Activated CD4-positive, alpha-beta T cell treated with anti-CD3 and anti-CD28 coated beads, Interleukin-2, amount 50 U/mL, for 48 hours (primary cell): Measurements from ENCODE around the gene TRMT11.
"Not testable (repeated sequence)": the region's sequence is repeated elsewhere in the genome, so short reads cannot be mapped to it uniquely, and the experiment has no call there.

ENCODE experiments used
- DNase-seq, 2 experiments: peaks; one replicate each; pipeline ENCODE4 v3.0.0-alpha.2; 2020

Gene TRMT11

DNA sequence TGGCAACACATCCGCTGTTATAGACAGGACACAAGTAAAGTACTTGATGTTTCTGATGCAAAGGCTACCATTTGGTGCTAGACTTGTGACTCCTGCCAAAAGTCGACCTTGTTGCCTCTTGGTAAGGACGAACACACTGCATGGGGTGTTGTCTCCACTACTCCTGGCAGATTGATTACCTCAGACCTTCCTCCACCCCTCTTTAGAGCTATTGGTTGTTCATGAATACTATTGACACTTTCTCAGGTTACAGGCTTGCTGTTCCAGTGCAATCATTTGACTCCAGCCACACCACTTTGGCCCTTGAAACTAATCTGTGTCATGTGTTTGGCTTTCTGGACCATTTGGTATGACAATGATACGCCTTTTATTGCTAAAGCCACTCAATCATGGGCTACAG, 62.3 kb downstream of the TRMT11 start:
- no peak for DNase-seq

DNA sequence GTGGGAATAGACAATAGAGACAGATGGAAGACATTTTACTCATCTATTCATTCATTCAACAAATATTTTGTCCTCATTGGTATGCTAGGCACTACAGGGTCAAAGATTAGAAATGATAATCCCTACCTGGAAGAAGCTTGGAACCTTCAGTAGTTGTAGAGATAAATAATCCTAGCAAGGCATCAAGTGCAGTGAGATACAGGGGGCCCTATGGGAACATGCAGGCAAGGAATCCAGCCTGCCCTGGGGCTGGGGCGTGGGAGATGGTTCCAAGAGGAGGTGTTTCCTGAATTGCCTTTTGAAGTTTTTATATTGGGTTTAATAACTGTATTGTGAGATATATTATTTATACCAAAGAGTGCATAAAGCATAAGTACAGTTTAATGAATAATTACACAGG, 64.5 kb downstream of the TRMT11 start:
- DNase-seq = no peak

DNA sequence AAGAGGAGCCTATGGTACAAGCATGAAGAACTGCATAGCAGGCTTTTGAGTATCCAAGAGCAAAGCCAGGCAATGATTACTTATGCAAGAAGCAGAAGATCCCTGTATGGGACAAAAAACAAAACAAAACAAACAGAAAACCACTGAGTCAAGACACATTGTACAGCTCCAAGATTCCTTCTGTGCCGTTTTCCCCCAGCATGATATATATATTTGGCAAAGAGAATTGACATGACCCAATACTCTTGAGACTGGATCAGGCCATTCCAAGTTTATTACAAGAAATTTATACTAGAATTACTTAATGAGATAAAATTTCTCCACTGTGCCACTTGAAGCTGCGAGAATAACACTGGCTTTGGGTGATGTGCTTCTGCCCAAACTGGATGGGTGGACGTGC, 65.5 kb downstream of the TRMT11 start:
- DNase-seq = no peak

DNA sequence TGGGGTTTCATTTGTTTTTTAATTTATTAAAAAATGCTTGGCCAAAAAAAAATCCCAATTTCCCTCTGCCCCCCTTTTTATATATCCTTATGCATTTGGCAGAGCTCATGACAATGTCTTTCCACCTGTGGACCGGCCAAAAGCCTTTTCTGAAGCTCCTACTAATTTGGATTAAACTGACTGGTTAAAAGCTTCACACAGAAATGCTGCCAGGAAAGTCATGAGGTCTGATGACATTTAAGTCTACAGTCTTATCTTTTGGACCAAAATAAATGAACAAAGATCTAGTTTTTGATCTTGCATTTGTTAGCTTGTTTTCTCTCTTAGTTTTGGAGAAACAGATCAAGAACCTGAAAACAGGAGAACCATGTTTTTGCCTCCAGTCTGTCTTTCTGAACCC, 66.1 kb downstream of the TRMT11 start:
- DNase-seq = no peak

DNA sequence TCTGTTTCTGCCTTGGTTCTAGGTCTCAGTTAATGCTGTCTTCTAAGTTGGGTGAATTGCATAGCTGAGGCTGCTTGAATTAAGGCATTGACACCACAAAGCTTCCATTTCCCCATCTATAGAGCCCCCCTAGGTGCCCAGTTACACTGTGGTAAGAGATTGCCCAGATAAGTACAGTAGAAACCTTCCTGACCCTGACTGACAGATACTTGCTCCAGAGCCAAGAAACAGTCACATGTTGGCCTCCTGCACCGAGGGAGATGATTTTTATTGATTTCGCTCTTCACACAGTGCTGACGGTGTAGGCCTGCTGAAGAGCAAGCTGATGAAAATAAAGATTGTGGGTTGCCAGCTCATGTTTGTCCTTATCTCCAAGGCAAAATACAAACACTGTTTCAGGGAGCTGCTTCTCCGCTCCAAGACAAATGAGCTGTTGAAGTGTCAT, 67.9 kb downstream of the TRMT11 start:
- DNase-seq = no peak

DNA sequence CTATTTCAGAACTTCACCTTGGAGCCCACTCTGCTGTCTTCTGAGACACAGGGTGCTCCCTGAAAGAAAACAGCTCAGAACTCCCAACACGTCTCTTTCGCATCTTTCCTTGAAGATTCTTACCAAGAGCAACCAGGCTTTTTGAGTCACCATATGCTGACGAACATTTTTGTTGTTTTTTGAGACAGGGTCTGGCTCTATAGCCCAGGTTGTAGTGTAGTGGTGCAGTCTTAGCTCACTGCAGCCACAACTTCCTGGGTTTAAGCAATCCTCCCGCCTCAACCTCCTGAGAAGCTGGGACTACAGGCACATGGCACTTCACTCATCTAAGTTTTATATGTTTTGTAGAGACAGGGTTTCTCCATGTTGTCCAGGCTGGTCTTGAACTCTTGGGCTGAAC, 68.5 kb downstream of the TRMT11 start:
- no peak for DNase-seq

DNA sequence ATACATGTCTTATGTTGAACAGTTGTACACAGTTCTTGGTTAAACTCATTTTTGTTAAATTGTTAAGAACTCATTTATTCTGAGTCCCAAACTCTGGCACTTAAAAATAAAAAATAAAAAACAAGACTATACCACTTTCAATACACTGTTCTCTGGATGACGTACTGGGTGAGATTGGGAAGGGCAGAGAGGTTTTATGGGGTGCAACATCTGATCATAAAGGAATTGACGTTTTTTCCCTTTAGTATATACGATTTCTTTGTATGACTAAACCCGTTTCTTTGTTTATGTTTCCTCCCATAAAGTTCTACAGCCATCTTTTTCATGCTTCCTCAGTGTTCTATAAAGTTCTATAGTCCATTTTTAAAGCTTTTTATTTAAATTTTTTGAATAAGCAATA, 69.1 kb downstream of the TRMT11 start:
- no peak for DNase-seq

DNA sequence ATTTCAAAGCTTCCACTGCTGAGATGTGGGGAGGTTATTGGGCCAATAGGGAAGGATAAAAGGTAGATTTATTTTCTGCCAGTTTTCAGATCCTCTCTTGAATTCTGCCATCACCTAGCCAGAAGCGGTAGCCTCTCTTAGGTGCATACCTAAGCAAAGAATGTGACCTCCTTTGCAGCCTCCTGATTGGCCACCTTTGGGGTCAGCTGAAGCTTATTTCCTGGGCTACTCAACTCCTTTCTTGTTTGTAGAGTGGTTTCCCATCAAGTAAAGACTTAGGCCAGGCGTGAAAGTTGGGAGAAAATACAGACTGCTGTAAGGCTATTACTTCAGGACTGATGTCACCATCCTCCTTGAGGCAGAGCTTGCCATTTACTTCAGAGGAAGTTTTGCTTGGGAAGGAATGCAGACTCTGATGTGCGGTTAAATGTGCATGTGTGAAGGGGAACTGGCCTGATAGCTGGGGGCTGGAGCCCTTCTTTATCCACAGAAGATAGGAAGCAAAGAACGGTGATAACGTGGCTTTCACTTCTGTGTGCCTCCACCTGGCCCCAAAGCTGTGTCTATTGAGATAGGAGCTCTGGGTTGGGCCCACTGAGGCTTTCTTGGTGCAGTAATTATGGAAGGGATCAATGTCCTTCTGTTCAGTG, 70.1 kb downstream of the TRMT11 start:
- no peak for DNase-seq

DNA sequence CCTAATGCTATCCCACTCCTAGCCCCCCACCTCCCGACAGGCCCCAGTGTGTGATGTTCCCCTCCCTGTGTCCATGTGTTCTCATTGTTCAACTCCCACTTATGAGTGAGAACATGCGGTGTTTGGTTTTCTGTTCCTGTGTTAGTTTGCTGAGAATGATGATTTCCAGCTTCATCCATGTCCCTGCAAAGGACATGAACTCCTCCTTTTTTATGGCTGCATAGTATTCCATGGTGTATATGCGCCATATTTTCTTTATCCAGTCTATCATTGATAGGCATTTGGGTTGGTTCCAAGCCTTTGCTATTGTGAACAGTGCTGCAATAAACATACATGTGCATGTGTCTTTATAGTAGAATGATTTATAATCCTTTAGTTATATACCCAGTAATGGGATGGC, 71.7 kb downstream of the TRMT11 start:
- DNase-seq = not testable (repeated sequence)

DNA sequence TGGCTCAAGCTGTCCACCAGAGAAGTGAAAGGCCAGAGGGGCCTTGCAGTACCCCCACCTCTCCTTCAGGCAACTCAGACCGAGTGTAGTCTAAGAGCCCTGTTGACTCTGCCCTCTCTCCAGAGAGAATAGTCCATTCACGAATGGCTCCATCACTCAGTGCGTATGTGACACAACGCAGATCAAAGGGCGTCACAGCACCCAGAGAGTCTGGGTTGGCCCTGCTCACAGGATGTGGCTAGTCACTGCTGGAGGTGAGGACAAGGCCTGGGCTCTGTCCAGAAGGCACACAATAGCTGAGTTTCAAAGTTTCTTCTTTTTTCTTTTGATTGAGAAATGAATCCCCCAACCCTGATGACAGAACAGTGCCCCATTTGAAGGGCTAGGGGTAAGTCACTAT, 74.1 kb downstream of the TRMT11 start:
- no peak for DNase-seq

DNA sequence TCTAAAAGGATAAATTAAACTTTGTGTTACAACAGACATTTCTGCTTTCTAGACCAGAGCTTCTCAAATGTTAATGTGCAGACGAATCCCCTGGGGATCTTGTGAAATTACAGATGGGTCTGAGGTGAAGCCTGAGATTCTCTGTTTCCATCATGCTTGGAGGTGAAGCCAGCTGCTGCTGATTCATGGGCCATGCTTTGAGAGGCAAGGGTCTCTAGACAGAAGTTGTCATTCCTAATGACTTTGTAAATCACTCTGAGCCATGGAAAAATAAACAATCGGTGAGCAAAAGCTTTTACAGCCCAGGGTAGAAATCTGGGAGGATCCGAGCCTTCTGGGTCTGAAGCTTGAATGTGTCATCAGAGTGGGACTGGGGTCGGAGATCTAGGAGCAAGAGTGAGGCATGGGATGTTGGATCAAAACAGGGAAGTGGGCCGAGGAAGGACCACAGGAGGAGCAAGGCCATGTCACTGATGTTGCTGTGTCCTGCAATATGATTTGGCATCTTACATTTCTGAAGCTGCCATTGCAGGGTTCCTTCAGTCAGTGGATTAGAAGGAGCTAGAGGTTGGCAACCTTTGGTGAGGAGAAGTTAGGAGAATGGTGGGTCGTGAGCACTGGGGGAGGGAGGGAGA, 77.3 kb downstream of the TRMT11 start:
- no peak for DNase-seq

DNA sequence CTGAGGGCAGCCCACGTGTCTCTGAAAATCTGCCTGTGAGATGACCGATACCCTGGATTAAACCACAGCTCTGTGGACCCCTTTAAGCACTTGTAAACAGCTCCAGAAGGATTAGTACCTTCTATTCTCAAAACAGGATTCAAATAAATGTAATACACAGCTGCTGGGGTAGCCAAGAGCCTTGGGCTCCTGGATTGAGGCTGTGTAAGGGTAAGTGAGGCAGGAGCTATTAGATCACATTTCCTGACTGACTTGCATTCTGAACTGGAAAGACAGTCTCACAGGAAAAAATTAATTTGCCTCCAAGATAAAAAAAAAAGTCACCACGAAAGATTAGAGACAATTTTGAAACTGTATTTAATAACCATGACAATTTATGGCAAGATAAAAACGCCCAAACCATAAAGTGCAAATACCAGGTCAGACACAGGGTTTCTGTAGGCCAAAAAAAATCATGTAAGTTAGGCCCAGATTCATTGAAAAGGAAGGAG, 78.0 kb downstream of the TRMT11 start:
- no peak for DNase-seq

DNA sequence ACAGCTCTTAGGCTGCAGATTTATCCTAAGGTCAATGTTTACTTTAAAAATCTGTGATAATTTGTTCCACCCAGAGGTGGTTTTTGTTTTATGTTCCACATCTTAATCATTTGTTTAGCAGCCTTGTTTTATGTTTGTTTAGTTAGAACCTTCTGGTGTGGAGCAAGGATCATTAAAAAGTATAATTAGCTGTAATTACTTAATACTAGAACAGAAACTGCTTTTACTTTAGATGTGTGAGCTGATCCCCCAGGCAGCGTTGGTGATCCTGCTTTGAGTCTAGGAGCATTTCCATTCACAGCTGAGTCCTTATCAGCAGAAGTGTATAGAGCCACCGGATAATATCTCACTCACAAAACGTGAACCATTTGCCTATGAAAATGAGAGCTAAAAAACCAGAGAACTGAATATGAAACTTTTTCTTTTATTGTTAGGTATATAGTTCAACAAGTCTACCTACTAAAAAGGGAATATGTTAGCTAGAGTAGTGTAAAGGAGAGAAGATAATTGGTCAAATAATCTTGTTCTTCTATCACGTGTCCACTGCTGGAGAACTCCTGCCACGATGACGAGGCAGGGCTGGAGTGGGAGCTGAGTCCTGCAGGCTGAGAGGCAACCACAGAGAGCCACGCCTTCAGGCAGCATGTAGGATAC, 78.5 kb downstream of the TRMT11 start:
- DNase-seq = no peak

DNA sequence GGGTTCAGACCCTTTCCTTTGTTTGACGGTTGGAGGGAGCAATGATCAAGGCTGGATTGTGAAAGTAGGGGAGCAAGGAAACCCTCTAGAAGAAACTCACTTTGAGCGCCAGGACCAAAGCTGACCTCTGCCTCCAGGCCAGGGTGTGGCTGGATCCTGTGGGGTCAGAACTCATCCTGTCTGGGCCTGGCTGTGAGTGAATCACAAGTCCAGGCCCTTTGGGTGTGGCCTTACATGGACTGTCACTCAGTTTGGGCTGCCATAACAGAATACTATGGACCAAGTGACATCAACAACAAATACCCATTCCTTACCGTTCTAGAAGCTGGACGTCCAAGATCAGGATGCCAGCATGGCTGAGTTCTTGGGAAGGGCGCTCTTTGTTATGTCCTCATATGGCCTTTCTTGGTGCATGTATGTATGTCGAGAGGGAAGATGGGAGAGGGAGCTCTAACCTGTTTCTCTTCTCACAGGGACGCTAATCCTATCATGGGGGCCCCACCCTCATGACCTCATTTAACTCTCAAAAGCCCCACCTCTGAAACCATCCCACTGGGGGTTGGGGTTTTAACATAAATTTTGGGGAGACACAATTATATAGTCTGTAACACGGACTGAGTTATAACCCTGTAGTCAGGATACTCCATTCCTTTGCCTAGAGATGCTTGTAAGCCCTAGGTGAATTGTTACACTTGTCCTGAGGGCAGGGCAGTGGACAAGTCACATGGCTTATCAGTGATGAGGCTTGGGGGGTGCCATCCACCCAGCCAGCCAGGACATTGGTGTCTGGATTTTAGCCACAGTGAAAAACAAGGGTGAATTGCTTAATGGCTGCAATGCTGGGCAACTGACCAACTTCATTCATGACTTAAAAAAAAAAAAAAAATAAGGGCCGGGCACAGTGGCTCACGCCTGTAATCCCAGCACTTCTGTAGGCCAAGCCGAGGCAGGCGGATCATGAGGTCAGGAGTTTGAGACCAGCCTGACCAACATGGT, 80.0 kb downstream of the TRMT11 start:
- DNase-seq = no peak

DNA sequence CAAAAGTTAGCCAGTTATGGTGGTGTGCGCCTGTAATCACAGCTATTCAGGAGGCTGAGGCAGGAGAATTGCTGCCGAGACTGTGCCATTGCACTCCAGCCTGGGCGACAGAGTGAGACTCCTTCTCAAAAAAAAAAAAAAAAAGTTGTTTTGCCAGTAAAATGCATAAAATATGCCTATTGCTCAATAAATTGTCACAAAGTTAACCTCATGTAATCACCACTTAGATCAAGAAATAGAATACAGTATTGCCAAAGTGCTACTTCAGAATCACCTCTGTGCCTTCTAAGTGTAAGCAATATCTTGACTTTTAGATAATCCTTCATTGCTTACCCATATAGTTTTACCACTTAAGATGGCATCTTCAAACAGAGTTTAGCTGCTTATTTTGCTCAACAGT, 80.7 kb downstream of the TRMT11 start:
- DNase-seq = no peak

DNA sequence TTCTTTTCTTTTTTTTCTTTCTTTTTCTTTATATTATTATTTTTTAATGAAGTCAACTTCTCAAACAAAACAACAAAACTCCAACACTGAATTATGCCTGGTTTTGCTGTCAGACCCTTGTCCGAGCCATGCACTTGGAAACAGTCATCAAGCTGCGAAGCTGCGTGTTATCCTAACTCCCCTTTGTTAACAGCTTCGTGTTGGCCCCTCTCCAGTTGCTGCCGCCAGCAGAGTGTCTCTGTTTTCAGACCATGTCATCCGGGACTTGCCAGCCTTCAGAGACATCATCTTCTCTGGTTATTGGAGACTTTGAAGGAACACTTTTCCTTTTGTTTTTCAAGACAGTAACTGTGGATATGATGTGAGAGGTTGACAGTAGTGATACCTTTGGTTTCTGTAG, 83.1 kb downstream of the TRMT11 start:
- DNase-seq = no peak

DNA sequence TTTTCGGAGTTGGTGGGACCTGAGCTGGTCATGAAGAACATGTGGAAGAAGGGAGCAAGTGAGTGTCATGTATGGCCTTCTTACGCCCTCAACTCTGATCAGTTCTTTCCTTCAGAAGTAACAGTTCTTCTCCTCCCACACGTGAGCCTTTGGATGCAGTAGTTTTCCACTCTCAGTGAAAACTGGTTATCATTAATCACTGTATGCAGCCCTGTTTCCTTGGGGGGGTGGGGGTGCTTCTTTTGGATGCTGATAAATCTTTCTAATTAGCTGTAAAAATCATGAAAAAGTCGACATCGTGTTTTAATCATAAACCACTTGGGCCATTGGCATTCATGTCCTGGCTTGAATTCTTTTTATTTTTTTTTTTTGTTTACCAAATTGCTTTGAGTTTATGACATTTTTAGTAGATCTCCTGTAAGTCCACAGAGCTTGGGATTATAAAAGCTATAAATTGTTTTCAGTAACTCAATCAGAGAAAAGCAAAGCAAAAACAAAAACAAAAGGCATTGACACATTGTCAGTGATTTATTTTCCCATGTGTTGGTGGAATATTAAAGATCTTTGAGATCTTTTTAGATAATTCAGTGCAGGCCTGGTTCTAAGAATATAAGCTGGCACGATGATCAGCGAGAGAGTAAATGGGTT, 84.8 kb downstream of the TRMT11 start:
- no peak for DNase-seq

DNA sequence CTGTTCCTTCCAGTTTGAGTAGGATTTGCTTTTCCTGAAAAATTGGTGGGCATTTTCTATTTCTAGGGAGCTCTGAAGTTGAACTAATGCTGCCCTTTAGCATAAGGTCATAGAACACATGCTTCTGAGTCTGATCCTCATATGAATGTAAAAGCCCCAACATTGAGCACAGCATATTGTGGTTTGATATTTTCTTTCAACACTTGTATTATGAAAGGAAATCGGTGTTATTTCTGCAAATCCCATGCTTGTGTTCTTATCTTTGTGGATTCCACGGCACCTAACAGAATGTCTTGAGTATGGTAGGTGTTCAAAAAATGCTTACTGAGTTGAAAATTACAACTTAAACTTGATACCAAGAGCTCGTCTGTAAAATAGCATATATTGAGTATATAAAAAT, 85.8 kb downstream of the TRMT11 start:
- DNase-seq = no peak

DNA sequence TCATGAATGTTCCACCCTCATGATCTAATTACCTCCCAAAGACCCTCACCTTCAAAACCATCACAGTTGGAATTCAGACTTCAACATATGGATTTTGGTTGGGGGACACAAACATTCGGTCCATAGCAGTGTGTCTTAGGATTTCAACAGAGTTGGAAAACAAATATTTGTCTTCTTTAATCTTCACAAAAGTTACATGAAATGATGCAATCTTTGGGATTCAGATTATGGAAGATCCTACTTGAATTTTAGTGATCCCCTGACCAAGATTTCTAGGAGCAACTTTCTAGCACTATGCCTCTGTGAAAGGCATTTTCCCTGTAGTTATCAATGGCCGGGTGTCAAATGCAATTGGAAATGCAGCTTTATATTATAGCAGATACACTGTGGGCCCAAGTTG, 86.5 kb downstream of the TRMT11 start:
- no peak for DNase-seq

DNA sequence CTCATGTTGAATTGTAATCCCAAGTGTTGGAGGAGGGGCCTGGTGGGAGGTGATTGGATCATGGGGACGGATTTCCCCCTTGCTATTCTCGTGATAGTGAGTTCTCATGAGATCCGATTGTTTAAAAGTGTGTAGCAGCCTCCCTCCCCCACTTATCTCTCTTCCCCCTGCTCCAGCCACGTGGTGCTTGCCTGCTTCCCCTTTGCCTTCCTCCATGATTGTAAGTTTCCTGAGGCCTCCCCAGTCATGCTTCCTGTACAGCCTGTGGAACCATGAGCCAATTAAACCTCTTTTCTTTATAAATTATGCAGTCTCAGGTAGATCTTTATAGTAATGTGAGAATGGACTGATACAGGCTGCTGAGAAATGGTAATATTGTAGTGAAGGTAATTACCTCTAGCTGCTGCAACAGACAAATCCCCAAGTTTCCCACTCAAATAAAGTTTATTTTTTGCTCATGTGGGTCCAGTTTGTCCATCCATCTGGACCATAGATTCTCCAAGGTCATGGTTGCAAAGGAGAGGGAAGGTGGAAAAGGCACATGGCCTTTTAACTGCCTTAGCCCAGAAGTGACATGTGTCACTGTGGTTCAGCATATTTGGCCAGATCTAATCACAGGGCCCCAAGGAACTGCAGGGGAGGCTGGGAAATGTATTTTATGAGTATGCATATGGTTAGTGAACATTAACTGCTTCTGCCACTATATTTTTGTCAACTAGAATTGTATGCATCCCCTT, 89.2 kb downstream of the TRMT11 start:
- DNase-seq = no peak

DNA sequence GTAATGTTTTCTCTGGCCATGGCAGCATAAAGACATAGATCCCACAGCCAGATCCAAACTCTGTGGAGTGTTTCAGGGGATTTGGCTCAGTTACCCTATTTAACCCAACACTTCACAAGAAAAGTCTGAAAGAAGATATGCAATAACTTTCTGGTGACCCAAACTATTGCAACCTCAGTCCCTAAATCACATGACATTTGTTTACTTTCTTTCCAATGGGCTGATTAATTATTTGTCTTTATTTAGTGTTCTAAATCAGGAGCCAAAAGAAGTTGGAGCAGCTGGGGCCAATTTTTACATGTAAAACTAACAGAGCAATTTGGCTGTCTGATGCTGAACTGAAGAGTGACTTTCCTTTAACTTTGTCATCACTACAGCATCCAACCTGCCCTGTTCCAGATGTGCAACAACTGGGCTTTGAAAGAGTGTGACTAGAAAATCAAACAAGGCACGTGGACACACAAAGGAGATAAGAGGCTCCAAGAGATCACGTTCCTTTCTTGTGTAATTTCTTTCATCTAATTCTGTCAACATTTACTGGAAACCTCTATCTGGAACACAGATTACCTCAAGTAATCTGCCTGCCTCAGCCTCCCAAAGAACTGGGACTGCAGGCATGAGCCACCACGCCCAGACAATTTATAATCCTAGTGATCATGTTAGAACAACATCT, 90.8 kb downstream of the TRMT11 start:
- no peak for DNase-seq
